Measurements from ENCODE around the gene FBXL2. TPM values are rescaled to one million over a fixed set of nuclear protein-coding genes. Genes with fewer than 3 reads are reported as not detected.

FBXL2 gene
- total RNA-seq, 3 donors from 2014 or later = 0.43 to 5.6 (median 1.2) TPM

DNA sequence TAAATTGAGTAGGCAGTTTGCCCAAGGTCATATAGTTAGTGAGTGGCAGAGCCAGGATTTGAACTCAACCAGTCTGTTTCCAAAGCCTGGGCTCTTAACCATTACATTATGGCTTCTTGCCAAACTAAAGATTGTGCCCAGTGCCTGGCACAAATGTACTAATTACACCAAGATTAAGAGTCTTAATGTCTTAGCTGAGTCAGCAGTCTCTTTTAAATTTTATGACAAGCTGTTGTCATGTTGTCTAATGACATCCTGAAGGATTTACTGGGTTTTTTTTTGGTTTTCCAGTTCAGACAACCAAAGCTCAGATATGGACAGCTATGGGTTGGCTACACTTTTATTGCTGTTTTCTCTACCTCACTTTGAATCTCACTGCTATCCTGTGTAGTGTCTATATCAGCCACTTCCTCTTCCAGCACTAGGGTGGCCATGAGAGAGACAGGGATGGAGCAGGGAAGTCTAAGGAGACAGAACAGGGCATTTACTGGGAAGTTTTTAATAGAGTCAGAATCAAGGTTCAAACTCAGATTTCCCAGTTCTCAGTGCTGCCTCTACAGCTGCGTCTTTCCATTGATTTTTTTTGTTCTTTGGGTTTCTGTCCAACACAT is 10.5 kb downstream of the FBXL2 start:
- Histone ChIP-seq H3K9me3 (peaks cover 7% of the 10 kb centered on the region), H3K4me1 (ENCODE audit: low read depth) (no peaks in the 10 kb centered on the region), H3K36me3 (ENCODE audit: low read depth) (no peaks in the 10 kb centered on the region), H3K4me3 (no peak overlapping the region)
- intact Hi-C loops (cut with DNase I, micrococcal nuclease) = no loop called here
- TF ChIP-seq, protein P1, sequence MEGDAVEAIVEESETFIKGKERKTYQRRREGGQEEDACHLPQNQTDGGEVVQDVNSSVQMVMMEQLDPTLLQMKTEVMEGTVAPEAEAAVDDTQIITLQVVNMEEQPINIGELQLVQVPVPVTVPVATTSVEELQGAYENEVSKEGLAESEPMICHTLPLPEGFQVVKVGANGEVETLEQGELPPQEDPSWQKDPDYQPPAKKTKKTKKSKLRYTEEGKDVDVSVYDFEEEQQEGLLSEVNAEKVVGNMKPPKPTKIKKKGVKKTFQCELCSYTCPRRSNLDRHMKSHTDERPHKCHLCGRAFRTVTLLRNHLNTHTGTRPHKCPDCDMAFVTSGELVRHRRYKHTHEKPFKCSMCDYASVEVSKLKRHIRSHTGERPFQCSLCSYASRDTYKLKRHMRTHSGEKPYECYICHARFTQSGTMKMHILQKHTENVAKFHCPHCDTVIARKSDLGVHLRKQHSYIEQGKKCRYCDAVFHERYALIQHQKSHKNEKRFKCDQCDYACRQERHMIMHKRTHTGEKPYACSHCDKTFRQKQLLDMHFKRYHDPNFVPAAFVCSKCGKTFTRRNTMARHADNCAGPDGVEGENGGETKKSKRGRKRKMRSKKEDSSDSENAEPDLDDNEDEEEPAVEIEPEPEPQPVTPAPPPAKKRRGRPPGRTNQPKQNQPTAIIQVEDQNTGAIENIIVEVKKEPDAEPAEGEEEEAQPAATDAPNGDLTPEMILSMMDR (IDR thresholded peaks at IDR 0.05) = no peak
- no peak for ATAC-seq
- DNase-seq = no peak

DNA sequence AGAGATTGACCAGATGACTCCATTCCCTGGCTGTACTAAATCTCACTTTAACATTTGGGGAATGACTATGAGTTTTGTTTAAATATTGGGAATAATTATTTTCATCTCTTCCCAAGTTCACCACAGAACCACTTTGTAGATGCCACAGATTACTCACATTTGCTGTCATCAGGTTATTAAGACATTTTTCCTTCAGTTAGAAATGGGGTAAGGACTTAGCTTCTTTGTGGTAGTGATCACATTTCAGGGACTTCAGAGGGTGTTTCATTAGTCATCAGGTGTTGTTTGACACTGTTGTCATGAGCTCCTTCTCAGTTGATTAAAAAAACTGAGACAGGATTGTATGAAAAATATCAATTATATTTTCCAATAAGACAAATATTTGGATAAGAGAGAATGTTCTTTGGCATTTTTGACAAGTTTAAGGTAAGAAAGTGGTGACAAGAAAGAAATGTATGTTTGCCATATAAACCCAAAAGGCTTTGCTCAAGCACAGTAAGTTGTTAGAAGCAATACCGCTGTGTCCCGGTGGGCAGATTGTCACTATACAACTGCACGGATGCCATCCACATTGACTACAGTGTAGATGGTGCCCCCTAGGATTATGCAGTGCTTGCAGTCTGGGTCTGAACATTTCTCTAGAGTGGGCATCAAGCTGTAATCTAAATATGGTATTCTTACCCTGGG is 22.3 kb downstream of the FBXL2 start:
- DNase-seq = no peak
- TF ChIP-seq, protein P1 (IDR thresholded peaks at IDR 0.05) = no peak
- Histone ChIP-seq H3K9me3 (no peaks in the 10 kb centered on the region), H3K36me3 (ENCODE audit: low read depth) (no peaks in the 10 kb centered on the region), H3K4me1 (ENCODE audit: low read depth) (no peaks in the 10 kb centered on the region), H3K4me3 (no peak overlapping the region)
- ATAC-seq = no peak
- intact Hi-C loops (cut with DNase I, micrococcal nuclease) = no loop called here

DNA sequence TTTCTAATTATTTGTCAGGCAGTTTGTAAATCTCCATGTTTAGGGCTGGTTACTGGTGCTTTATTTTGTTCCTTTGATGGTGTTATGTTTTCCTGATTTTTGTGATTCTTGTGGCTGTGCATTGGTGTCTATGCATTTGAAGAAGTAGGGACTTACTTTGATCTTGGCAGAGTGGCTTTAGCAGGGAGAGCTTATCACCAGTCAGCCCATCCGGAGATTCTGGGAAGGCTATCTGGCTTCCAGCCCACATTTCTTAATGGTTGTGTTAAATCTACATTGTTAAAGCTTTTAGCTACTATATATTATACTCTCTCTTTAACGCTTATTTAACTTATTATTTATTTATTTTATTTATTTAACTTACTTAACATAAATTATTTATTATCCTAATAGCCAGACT is 35.1 kb downstream of the FBXL2 start:
- Histone ChIP-seq H3K9me3 (peaks cover 6% of the 10 kb centered on the region), H3K36me3 (ENCODE audit: low read depth) (no peaks in the 10 kb centered on the region), H3K4me3 (no peak overlapping the region), H3K4me1 (ENCODE audit: low read depth) (no peaks in the 10 kb centered on the region)
- ATAC-seq (no peak), DNase-seq (no peak)
- intact Hi-C loops (cut with DNase I, micrococcal nuclease) = no loop called here
- TF ChIP-seq, protein P1 (IDR thresholded peaks at IDR 0.05) = no peak

DNA sequence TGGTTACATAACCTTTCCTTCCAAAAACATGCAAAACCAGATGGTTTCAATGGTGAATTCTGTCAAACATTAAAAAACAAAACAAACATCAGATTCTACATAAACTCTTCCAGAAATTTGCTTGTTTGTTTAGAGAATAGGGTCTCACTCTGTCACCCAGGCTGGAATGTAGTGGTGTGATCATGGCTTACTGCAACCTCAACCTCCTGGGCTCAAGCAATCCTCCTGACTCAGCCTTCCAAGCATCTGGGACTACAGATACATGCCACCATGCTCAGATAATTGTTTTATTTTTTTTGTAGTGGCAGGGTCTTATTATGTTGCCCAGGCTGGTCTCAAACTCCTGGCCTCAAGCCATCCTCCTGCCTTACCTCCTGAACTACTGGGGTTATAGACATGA is 36.1 kb downstream of the FBXL2 start:
- ATAC-seq = no peak

DNA sequence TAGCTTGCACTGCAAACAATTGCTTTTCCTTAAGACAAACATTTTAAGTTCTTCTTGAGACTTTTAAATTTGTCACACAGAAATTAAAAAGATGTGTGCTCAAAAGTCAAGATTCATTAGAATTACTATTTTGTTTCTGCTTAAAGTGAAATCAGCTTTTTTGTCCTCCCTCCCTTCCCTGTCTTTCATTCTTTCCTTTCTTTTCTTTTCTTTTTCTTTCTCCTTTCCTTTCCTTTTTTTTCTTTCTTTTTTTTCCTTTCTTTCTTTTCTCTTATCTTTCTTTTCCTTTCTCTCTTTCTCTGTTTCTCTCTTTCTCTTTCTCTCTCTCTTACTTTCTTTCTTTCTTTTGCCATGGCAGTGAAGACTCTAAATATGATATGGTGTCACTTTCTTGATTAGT is 37.8 kb downstream of the FBXL2 start:
- Histone ChIP-seq H3K4me1 (ENCODE audit: low read depth) (no peaks in the 10 kb centered on the region), H3K36me3 (ENCODE audit: low read depth) (no peaks in the 10 kb centered on the region), H3K9me3 (peaks cover 4% of the 10 kb centered on the region), H3K4me3 (no peak overlapping the region)
- ATAC-seq (no peak), DNase-seq (no peak)
- intact Hi-C loops (cut with DNase I, micrococcal nuclease) = no loop called here
- TF ChIP-seq, protein P1 (IDR thresholded peaks at IDR 0.05) = no peak

More for the DNA sequence above, 36.1 kb downstream of the FBXL2 start:
- Histone ChIP-seq H3K4me3 (no peak overlapping the region), H3K36me3 (ENCODE audit: low read depth) (no peaks in the 10 kb centered on the region), H3K9me3 (peaks cover 6% of the 10 kb centered on the region), H3K4me1 (ENCODE audit: low read depth) (no peaks in the 10 kb centered on the region)
- intact Hi-C loops (cut with DNase I, micrococcal nuclease) = no loop called here
- DNase-seq = no peak
- TF ChIP-seq, protein P1 (IDR thresholded peaks at IDR 0.05) = no peak

Measured in mucosa of descending colon (tissue), 3 donors.